GOT3 (cell line): ENCODE data around the gene CHST1.
A peak's percentile ranks its signal among the peaks of the same experiment; 100 is the strongest.

Experiments used
- DNase-seq: peaks from one replicate; lab custom pipeline; 2025; ENCODE audit warnings: mixed read lengths; lab: John Stamatoyannopoulos, UW

CHST1 gene, protein sequence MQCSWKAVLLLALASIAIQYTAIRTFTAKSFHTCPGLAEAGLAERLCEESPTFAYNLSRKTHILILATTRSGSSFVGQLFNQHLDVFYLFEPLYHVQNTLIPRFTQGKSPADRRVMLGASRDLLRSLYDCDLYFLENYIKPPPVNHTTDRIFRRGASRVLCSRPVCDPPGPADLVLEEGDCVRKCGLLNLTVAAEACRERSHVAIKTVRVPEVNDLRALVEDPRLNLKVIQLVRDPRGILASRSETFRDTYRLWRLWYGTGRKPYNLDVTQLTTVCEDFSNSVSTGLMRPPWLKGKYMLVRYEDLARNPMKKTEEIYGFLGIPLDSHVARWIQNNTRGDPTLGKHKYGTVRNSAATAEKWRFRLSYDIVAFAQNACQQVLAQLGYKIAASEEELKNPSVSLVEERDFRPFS

DNA sequence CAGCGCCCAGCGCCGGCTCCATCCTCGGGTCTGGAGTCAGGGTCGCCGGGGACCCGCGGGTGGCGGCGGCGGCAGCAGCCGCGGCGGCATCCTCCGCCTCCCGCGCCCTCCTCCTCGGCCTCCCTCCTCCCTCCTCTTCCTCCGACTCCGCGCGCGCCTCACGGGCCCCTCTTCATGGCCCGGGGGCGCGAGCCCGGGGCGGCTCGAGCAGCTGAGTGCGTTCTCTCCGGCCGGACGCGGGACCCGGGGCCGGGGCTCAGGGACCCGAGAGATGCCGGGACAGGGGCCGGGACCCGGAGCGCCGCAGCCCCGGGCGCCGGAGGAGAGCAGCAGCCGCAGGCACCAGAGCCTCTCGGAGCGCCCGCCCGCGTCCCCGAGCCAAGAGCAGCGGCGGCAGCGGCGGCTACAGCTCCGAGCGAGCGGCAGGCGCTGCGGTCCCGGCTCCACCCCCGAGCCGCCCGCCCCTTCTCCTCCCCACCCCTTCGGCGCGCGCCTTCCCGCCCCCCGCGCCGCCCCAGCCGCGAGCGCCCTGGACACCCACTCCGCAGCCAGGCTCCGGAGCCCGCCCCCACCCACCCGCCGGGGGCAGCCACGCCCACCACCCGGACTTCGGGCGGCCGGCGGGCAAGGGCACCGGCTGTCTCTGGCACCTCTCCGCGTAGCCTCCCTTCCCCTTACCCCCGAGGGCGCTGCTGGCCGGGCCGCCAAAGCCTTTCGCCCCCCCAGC is at the start of gene CHST1:
Gene CHST1, minus strand, starts transcription at position 417 of the 727 bp plus-strand sequence. CDS start 14,699 bp downstream, outside the sequence.
- DNase-seq = peak; percentile 34

DNA sequence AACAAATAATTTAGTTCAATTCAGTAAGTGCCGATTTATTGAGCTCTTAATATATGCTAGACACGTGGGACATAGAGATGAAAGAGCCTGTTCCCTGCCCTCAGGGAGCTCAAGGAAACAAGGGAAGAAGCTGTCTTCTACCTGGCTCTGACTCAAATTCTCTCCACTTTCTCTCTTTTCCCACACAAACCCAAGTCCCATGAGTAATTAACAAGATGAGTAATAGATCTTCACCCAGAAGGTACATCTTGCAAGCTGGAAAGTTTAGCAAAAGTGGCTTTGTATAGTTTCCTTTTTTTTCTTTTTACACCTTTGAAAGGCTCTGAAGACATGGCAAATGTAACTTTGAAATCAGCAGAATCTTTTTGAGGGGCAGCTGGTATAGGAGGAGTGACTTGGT is 48.2 kb upstream of the CHST1 start:
- no peak for DNase-seq

DNA sequence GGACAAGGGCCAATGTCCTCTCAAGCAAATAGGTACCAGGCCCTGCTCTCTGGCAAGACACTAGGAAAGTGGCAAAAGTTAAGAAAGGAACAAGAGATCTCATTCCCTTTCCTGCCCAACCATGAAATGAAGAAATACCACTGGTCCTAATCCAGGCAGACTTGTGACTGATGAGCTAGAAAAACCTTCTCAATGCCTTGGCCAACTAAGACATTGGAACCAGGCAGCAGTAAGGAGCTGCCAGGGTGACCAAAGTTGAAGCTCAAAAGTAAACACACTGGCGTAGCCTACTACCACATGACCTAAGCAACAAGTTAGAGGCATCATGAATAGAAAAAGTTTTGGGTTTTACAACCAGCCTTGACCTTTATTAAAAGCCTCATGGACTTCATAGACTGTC is 45.1 kb upstream of the CHST1 start:
- DNase-seq = no peak

DNA sequence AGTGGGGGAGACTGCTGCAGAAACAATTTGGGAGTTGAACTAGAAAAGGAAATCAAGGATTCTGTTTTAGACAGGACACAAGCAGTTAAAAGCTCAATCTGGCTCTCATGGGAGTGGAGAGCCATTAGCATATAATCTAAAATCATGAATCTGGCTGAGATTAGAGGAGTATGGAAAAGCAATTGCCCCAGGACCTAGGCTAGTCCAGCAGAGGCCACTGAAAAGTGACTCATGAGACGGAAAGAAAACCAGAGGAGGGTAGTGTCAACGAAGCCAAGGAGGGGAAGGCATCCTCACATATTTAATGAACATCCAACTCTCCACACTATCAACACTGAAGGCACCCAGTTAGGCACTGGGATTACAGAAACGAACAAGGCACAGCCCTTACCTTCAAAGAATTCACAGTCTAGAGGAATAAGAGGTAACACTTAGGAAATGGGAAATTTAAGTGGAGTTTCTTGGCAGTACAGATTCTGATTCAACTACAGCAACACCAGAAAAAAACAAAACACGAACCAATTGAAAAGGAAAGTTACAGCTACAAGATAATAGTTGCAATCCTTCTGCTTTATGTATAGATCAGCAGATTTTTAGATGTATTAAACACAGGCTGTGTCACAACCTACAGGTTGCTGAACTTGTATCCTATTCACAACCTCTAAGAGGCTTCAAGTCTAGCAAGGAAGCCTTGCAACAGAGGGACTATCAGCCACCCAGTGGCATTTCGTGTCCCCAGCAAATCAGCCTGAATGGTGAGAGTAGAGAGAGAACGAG is 43.7 kb upstream of the CHST1 start:
- DNase-seq = no peak

DNA sequence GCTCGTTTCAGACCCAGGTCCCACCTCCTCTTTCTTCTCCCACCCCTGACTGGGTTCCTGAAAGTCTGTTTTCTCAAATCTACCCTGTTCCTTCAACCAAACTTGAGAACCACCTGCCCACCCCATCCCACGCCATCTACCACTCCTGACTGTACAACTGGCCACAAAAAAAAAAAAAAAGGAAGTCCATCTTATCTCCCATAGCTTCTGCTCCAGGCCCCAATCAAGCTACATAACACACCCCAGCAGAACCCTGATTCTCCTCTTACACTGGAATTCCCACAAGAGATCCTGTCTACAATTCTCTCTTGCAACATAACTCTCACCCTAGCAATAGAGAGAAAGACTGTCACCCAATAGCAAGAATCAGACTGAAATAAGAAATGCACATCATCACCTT is 39.2 kb upstream of the CHST1 start:
- no peak for DNase-seq

DNA sequence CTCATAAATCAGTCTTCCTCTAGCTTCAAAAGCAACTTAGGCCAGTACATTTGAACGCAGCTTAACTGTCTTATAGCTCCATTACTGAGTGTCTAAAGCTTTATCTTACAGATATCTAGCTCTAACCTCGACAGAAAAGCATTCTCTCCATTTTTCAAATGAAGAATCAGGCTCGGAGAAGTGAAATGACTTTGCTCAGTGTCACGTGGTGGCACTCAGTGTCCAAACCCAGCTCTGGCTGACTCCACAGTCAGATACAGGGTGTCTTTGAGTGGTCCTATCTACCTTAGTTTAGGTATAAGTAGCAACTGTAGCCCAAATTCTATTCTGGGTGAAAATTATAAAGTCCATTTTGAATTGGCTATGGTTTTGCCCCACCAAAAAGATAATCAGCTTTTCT is 38.7 kb upstream of the CHST1 start:
- DNase-seq = no peak

DNA sequence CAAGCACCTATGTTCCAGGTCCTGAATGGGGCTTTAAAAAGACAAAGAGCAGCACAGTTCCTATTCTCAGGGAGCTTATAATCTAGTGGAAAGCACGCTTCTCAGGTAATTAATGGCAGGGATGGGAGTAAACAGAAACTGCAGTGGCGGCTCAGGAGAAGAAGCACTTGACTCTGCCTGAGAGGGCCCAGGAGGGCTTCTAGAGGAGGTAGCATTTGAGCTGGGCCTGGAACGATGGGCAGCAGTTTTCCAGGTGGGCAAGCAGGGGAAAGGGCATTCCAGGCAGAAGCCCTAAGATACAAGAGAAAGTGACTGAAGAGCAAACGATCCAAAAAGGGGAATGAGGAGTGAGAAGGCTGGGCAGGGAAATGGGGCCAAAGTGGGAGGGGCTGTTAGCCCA is 37.1 kb upstream of the CHST1 start:
- no peak for DNase-seq

DNA sequence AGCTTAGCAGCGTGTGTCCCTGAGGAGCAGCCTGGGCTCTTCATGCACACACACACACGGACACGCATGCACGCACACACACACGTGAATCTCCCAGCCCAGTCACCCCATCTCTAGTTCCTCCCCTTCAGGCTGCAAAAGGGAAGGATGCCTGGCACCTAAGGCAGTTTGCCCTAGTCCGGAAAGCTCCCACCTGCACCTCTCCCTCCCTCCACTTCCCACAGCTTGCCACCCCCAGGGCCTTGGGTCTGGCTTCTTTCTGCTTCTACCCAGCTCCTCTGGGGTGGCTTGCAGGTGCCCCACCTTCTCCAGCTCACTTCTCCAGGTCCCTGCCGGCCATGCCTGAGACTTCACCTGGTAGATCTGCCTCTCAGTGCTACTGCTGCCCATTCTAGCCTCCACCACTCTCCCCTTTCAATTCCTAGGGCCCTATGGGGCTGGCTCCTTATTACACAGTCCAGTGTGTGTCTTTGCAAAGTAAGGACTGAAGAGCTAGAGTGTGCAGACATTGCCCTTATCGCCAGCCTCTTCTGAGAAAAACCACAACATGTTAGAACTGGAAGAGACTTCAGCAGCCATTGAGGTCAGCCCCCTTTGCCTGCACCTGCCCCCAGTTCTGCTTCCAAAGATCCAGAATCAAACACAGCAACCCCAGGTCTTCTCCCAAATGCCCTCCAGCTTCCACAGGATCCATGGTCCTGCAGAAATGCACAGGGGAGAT is 33.5 kb upstream of the CHST1 start:
- no peak for DNase-seq

DNA sequence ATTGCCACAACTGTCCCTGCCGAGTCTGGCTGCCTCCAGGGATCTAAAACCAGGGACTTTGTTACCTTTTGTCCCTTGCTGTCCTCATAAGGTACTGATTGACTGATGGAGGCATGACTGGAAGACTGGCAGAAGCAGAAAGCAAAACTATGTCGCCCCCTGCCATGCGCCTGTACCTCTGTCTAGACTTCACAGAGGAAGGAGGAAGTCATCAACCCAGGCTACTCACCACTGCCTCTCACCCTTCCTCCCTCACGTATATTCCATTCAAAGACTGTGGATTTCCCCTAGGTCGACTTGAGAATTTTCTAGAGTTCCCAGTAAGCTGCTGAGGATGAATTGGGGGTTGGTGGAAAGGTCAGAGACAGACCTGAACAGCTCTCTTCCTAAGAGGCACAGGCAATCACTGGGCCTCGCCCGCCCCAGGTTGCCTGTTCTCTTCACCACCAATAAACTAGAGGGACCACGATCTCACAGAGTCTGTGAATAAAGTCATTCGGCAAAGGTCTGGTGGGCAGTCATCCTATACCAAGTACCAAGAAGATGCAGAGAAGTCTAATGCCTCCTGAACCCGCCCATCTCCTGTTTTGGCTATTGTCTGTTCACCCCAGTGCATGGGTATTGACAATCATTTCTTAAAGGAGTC is 27.5 kb upstream of the CHST1 start:
- no peak for DNase-seq

DNA sequence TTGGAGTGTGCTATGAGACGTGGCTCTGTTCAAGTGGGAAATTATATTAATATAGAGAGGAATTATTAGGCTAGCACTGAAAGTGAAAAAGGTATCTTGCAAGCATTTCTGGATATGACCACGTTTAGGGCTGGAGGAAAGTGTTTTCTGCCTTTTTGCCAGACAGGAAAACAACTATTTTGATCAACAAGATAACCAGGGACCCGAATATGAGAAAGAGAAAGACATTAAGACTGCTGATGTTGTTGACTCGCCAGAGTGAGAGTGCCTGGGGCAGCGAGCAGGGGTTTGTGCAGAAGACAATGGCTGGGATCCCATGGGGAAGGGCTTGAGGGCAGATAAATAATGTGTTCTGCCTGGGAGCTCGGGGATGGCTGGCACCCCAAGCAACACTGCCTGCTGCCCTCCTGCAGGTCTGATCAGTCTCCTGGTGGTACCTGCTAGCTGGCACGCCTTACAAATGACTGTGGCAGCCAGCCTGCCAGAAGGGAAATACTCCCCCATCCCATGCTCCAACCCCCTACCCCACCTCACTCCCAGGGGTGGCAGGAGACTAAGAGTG is 23.1 kb upstream of the CHST1 start:
- no peak for DNase-seq

DNA sequence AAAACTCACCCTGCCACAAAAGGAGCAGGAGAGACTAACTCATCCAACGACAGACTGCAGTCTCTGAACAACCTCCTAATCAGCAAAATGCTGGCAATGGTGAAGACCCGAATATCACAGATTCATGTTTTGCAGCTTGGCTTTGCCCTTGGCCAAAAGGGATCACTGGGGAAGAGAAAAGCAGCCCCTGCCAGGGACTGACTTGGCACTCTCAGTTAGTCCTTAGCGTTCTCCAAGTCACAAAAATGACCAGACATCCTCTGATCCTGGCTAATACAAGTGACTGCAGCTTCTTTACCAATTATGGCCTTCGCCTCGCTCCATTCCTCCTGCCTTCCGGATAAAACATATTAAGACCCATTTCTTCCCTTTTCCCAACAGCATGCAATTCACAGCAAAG is 22.4 kb upstream of the CHST1 start:
- DNase-seq = no peak

DNA sequence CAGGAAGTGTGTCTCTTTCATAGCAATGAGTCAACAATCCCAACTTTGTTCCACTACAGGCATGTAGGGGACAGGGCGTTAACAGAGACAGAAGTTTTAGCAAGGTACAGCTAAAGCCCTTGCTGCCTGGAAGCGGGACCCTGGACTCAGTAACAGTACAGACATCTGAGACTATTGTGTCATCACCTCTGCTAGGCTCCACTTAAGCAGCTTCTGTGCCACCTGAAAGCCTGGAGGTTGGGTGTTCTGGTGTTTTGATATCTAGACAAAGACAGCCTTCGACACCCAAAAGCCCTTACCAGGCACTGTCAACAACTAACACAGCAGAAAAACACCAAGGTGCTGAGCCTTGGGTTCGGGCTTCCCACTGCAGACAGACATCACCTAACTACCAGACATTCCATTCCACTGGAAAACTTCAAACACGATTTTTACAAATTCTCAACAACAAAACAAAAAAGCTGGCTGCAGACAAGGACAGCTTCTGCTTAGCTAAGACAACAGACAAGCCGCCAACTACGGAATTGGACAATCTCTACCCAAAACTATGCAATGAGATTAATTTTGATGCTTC is 20.6 kb upstream of the CHST1 start:
- DNase-seq = no peak

DNA sequence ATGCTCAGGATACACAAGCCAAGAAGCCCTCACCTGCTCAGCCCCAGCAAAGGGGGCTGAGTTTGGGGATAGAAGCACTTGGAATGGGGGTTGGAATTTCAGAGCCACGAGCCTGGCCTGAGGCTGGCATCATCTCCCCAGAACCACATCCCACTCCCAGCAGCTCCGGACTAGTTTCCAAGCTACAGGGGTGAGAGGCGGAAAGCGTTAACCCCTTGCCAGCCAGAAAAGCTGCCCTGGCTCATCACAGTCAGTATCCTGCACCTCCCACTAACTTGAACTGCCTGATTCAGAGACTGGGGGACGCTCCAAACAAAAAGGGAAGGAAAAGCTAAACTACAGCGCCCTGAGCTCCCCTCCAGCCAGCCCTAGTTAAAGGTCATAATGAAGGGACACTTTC is 19.0 kb upstream of the CHST1 start:
- DNase-seq = no peak

DNA sequence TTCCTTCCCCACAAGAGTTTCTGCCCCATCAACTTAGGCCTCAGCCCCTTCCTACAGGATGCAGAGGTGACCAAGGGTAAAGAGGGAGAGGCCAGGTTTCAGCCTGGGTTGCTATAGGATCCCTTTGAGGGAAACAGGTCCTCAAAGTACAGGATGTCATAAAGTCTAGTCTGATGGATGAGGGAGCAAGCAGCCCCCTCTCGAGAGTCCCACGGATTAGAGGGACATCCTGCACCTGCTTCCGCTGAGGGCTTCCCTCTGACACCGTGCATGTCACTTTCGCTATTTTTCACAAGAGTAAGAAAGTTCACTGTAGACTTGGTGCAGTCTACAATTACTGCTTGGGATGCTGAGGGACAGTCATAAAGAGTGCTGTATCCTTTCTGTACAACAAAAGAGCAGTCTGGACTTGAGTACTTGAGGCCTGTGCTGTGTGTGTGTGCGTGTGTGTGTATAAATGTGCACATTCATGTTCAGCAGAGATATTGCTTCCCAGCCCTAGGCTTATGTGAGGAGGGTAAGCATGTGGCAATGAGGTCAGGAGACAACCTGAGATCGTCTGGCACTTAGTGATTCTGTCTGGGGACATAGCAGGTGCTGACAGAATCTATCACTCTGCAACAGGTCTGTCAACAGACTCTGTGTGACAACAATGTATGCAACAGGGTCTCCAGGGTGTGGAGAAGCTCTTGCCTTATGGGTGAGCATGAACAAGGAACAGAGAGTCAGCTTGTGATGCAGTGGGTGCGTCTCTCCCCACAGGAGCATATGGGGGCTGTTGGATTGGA is 18.0 kb upstream of the CHST1 start:
- DNase-seq = no peak

DNA sequence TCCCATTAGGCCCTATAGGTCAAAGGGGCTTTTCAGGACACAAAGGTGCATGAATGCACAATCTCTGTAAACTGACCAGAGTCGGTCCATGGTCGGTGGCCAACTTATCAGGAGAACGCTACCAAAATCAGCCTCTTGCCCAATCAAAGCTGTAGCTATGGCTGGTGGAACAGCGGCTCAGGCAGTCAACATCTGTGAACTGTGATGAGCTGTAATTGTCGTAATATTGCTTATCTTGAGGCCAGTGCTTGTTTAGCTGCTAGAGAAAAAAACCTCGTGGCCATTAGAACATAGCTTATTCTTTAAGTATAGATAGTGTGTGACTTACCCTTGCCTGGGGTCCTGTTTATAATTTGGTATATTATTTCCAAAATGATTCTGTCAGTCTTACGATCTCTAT is 14.4 kb upstream of the CHST1 start:
- no peak for DNase-seq

DNA sequence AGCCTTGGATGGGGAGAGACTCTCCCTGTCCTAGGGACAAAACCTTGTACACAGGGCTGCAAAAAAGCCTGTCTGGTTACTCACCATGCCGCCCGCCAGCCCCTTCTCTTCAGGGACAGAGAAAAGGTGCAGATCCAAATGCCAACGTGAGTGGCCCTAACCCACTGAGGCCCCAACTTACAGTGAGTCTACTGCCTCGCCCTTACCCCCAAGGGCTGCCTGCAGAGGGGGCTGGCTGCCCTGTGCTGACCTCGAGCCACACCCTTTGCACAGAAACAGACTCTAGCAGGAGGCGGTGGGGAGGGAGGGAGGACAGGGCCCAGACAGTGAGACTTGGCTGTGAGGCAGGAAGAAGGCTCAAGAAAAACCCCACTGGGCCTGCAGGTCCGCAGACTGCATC is 13.6 kb upstream of the CHST1 start:
- DNase-seq = no peak

DNA sequence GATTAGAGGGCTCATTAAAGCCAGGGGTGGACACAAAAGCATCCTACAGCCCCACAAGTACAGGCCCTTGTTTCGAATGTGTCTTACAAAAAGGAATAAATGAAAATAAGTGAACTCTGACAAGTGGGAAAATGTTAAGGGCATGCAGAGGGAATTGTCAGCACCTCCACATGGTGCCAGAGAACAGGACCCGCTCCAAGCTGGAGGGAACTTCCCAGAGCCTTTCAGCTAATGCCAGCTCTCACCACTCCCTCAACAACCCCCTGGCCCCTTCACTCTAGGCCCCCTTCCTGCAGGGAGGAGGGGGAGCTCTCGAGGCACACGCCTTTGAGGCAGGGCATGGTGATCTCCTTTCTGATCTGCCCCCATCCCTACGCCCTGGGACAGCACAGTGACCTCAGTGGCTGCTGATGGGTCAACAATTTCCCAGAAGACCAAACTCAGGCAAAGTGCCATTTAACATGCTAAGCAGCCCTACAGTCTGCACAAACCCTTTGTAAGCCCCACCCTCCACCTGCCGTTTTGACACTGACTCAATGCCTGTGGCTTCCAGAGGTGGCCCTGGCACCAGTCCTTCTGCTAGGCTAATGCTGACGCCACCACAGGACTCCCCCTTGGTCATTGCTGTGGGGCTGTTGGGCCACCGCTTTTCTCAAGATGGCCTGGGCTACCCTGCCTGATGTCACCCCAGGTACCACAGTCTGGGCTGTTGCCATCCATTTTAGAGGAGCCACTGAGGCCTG is 12.5 kb upstream of the CHST1 start:
- DNase-seq = no peak

DNA sequence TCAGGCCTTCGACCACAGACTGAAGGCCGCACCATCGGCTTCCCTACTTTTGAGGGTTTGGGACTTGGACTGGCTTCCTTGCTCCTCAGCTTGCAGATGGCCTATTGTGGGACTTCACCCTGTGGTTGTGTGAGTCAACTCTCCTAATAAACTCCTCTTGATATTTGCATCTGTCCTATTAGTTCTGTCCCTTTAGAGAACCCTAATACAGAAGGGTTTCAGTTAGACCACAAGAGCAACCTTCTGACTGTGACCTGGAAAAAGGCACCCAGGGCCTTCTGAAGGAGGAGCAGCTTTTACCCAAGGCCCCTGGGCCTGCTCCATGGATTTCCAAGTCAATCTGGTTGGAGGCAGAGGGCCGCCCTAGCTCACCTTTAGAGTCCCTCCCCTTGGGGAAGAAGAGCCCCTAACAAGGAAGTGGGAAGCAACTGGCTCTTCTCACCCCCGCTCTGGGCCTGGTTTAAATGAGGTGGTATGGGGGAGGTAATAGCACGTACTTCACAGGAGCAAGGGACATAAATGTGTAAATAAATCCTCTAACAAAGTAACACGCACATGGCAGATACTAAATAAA is 11.2 kb upstream of the CHST1 start:
- DNase-seq = no peak

DNA sequence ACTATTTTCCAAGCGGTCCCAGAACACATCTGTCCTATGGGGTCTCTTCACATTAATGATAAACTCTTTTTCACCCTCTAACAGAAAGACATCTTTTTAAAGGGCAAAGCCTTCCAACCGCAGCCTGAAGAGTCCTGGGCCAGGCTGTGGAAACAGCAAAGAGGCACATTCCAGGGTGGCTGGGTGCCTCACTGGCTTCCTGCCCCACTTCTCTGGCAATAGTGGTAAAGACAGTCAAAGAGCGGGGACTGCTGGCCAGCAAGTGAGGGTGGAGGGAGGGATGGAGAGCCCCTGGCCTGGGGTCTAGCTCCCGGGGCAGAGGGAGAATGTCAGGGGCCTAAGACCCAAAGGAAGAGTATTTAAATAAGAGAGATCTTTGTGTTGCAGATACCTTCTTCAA is 10.2 kb upstream of the CHST1 start:
- no peak for DNase-seq
